Myocyte (in vitro differentiated cells): ENCODE measurements around the gene TDRD3. TPM values are rescaled to one million over a fixed set of nuclear protein-coding genes. Genes with fewer than 3 reads are reported as not detected.
"Not testable (repeated sequence)": the region's sequence is repeated elsewhere in the genome, so short reads cannot be mapped to it uniquely, and the experiment has no call there.

ENCODE experiments used
- DNase-seq: peaks from one replicate; pipeline ENCODE4 v3.0.0-alpha.2; 2012; ENCODE audit warnings: low read depth
- total RNA-seq: library from RNA; depleted of rRNA; stranded (reverse); fragments of >200 nt; gene quantifications from 2 replicates; pipeline ENCODE4 v1.2.3, GENCODE V29; 2014

The TDRD3 gene
- total RNA-seq, 1 donor from 2014 or later: 18.8 TPM

DNA sequence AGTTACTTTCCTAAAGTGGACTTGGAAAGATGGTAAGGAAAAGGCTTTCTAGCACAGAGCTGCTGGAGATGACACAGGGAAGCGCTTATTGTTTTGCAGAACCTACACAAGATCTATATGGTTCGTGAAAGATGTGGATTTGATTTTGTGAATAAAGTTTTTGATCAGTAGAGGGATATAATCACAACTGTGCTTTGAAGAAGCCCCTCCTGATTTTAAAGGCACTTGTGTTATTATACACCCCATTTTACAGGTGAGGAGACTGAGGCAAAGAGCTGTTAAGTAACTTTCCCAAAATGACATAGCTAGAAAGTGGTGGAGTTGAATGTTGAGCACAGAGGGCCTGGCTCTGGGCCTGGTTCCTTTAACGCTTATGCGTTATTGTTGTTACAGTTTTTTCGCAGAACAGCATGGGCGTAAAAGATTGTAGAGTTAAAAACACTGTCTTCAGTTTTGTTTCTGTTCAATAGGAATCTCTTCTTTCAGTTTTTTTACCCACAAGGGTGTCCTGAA is 1.4 kb downstream of the TDRD3 start:
- DNase-seq: no peak

DNA sequence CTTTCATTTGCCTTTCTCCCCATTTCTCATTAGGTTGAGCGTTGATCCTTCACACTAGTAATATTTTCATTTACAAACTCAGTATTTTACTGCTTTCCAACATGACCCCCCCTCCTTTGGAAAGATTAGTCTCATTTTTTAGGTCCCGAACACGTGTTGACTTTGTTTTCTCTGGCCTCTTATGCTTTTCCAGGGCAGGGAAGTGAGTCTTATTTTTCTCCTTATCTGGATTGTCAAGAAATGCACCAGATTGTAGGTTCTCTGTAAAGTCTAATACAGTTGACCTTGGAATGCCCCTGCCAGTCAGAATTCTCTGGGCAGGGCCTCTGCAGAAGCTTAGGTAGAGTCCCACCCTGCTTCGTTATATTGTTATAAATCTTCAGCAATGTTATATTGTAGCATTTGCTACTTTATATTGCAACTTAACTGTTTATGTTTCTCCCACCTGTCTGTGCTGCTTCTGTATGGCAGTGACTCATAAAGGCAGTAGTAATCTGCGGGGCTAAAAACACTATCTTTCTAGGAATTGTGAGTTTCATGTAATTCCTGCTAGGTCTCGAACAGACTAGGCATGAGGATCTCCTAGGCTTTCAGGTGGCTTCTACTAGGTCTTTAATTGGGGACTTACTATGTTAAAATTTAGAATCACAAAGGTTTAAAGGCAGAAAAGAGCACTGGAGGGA is 2.0 kb downstream of the TDRD3 start:
- DNase-seq: no peak

DNA sequence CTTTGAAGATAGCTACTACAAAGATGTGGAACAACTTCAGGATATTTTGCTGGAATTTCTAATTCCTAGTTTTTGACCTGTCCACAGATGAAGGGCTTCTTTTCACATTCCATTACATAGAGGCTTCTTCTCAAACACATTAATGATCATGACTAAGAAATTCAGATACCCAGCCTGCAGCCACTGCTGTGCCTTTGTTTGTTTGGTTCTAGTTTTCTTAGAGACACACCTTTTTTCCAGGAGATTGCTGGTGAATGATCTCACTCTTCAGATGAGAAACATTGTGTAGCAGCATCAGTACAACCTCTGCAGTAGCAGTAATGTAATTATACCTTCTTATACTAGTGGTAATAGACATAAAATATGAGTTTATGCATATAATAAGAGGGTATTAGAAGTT is 5.0 kb downstream of the TDRD3 start:
- DNase-seq: no peak

GRCh38 chr13:60407095-60407494 is 10.1 kb downstream of the TDRD3 start:
- no peak for DNase-seq

DNA sequence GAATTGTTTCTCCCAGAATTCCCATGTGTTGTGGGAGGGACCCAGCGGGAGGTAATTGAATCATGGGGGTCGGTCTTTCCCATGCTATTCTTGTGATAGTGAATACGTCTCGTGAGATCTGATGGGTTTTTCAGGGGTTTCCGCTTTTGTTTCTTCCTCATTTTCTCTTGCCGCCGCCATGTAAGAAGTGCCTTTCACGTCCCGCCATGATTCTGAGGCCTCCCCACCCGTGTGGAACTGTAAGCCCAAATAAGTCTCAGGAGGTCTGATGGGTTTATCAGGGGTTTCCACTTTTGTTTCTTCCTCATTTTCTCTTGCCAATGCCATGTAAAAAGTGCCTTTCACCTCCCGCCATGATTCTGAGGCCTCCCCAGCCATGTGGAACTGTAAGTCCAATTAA is 10.8 kb downstream of the TDRD3 start:
- not testable (repeated sequence) for DNase-seq

- not testable (repeated sequence) for DNase-seq
Observed at GRCh38 chr13:60409574-60410292, 12.7 kb downstream of the TDRD3 start.

DNA sequence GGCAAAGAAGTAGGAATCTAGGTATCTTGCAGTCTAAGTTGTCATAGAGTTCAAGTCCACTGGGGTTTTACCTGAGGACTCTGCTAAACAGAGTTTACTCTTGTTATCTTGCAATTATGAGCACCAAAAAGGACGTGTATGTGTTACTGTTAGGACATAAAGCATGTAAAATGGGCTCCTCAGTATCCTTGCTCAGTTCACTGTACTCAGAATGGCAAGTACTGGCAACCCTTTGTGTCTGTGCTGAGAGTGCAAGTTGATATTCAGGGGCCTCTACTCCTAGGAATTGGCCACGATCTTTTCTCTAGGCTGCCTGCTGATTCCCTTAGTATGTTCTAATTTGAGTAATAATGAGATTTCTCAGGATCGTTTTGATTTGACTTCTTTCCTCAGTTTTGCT is 13.3 kb downstream of the TDRD3 start:
- no peak for DNase-seq

GRCh38 chr13:60411464-60411863 is 14.4 kb downstream of the TDRD3 start:
- no peak for DNase-seq

GRCh38 chr13:60411983-60412382 is 15.0 kb downstream of the TDRD3 start:
- no peak for DNase-seq

- DNase-seq: no peak
Observed at GRCh38 chr13:60412909-60413616, 16.0 kb downstream of the TDRD3 start.

GRCh38 chr13:60414177-60414576 is 17.2 kb downstream of the TDRD3 start:
- no peak for DNase-seq

- DNase-seq: no peak
Observed at GRCh38 chr13:60417734-60418133, 20.7 kb downstream of the TDRD3 start.

DNA sequence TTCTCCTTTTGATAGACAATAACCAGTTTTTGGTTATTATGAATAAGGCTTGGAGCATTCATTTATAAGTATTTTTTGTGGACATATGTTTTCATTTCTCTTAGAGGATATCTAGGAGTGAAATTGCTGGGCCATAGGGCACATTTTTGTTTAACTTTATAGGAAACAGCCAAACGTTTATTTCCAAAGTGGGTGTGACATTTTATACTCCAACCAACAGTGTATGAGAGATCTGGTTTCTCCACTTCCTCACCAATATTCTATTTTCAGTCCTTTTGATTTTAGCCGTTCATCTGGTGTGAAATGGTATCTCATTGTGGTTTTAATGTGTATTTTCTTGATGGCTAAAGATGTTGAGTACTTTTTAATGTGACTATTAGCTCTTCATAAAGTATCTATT is 21.9 kb downstream of the TDRD3 start:
- DNase-seq: no peak

GRCh38 chr13:60425332-60425731 is 28.3 kb downstream of the TDRD3 start:
- no peak for DNase-seq

GRCh38 chr13:60426075-60426474 is 29.1 kb downstream of the TDRD3 start:
- DNase-seq: no peak

GRCh38 chr13:60427285-60427684 is 30.3 kb downstream of the TDRD3 start:
- DNase-seq: no peak

- DNase-seq: peak; percentile 69
Observed at GRCh38 chr13:60431108-60431700, 34.2 kb downstream of the TDRD3 start.

DNA sequence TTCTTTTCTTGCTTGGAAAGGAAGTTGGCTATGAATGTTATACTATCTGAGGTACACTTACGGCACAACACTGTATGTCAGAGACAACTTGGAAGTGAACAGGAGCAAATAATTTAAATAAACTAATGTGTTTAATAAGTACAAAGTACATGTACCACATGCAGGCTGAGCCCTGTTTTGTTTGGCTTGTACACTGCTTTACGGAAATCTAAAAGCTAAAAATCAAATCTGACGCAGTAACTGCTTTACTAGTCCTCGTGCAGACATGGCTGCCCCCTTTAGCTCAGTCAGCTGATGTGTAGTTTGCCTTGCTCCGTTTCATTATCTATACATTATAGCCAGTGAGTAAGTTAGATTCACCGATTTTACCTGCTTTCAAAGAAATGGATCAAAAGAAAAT is 36.5 kb downstream of the TDRD3 start:
- no peak for DNase-seq

- DNase-seq: no peak
Observed at GRCh38 chr13:60435762-60436374, 38.8 kb downstream of the TDRD3 start.

DNA sequence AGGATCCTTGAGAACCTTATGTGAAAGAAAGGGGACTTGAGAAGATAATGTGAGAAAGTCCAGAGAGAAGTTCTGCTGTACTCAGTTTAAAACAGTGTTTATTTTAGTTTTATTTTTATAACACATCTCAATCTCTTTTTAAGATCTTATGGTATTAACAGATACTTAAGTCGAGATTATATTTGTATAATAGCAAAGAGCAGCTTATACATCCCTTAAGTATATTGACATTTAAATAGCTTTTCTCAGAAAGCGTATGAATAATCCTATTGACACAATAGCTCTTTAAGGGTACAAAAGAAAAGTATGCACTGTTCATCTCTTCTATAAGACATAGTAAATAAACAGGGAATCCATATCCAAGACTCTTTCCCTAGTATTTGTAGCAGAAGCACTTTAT is 42.2 kb downstream of the TDRD3 start:
- DNase-seq: no peak

DNA sequence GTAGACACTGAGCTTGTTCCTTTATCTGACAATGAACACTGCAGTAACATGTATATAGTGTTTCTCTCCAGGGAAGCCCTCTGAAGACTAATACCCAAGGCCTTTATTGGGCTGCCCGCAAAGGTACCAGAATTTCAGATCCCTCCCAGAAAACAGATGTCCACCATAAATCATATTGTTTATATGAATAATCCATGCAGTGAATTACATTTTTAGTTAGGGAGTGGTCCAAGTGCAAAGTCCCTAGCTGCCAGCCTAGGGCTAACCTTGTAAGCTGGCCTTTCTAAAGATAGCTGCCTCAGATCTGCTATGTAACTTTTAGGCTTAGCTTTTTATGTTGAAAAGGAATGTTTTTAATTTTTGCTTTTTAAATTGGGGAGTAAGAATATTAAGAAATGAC is 44.7 kb downstream of the TDRD3 start:
- DNase-seq: peak; percentile 23
